Measurements from ENCODE around the gene ZMAT5. TPM values are rescaled to one million over a fixed set of nuclear protein-coding genes. Genes with fewer than 3 reads are reported as not detected.

Gene ZMAT5
- total and polyA plus RNA-seq, 9 of the 15 experiments (the other 6 are each of a cell fraction or from before 2014, with no cell fraction given), result 2.0 to 25.2 (median 11.9) TPM

DNA sequence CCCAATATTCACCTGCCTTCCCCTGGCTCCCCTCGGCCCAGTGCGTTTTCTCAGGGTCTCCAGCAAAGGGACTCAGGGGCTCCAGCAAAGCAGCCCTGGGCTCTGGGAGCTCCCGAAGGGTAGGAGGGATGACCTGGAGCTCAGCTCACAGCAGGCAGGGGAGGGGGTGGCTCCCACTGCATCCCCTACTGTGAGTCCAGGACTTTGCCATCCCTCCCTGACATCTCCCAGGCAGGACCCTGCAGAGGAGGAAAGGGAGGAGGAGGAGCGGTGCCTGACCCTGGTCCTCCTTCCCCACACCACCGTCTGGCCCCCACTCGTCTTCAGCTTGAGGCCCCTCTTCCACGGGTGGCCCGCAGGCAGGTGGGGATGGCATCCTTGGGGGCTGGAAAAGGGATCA, 42.0 kb downstream of the ZMAT5 start:
- CTCF ChIA-PET (ENCODE audit: low intra/inter-chr PET ratio), result no interaction called here
- Histone ChIP-seq H3K27me3 (ENCODE audit: control insufficient read depth in 2 of 2, insufficient read depth in 2 of 2, low read length in 2 of 2) (no peaks in the 10 kb centered on the region; a peak in 1 of 5 replicates), H3K9me3 (replicated peaks; ENCODE audit: control insufficient read depth, insufficient read depth, low read depth, low read length) (no peaks in the 10 kb centered on the region), H3K79me2 (ENCODE audit: control insufficient read depth, insufficient read depth, low read length) (no peaks in the 10 kb centered on the region), H3K9me1 (ENCODE audit: control insufficient read depth, insufficient read depth, low read length) (peaks cover 4% of the 10 kb centered on the region), H3K4me3 (no peak overlapping the region), H3K36me3 (ENCODE audit: control insufficient read depth, insufficient read depth, low read length) (no peaks in the 10 kb centered on the region), H2AFZ (ENCODE audit: low read depth, low read length) (no peak overlapping the region), H4K20me1 (replicated peaks; ENCODE audit: control insufficient read depth, insufficient read depth, low read length) (no peaks in the 10 kb centered on the region), H3K4me2 (ENCODE audit: insufficient read depth, low read length) (no peak overlapping the region), H3K9ac (ENCODE audit: insufficient read depth in 1 of 2, low read depth in 2 of 2, low read length in 2 of 2) (peak overlapping the region in 1 of 2 experiments; percentile 35; a peak in 1 of 4 replicates), H3K27ac (ENCODE audit: extremely low read depth, low read depth, low read length) (no peak overlapping the region), H3K4me1 (replicated peaks in 1 of 2; ENCODE audit: control insufficient read depth in 2 of 2, insufficient read depth in 2 of 2, low read length in 2 of 2) (peaks cover 14 to 48% of the 10 kb centered on the region in 2 experiments; a peak in 4 of 5 replicates)
- TF ChIP-seq GATAD2B (IDR thresholded peaks at IDR 0.05; ENCODE audit: borderline replicate concordance), result no peak
- no peak for TF ChIP-seq POLR3G (IDR thresholded peaks at IDR 0.05; ENCODE audit: extremely low read depth, insufficient read length, insufficient replicate concordance)
- no peak for TF ChIP-seq MBD2 (IDR thresholded peaks at IDR 0.05; ENCODE audit: borderline replicate concordance, low read depth)
- no peak for TF ChIP-seq ARHGAP35 (IDR thresholded peaks at IDR 0.05; ENCODE audit: partially characterized antibody)
- TF ChIP-seq KAT8 (IDR thresholded peaks at IDR 0.05; ENCODE audit: low read depth), result no peak
- TF ChIP-seq LCOR (CRISPR knock-in tag; IDR thresholded peaks at IDR 0.05), result no peak
- TF ChIP-seq MTA1 (IDR thresholded peaks at IDR 0.05; ENCODE audit: borderline replicate concordance), result no peak
- TF ChIP-seq, protein P1, sequence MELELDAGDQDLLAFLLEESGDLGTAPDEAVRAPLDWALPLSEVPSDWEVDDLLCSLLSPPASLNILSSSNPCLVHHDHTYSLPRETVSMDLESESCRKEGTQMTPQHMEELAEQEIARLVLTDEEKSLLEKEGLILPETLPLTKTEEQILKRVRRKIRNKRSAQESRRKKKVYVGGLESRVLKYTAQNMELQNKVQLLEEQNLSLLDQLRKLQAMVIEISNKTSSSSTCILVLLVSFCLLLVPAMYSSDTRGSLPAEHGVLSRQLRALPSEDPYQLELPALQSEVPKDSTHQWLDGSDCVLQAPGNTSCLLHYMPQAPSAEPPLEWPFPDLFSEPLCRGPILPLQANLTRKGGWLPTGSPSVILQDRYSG (tag; conservative IDR thresholded peaks at IDR 0.05; ENCODE audit: low read depth), result no peak
- no peak for TF ChIP-seq ZNF707 (CRISPR knock-in tag; conservative IDR thresholded peaks at IDR 0.05)
- TF ChIP-seq ZNF24 (IDR thresholded peaks at IDR 0.05), result no peak
- no peak for TF ChIP-seq ZNF354B (CRISPR knock-in tag; IDR thresholded peaks at IDR 0.05)
- TF ChIP-seq NEUROD1 (IDR thresholded peaks at IDR 0.05; ENCODE audit: borderline replicate concordance, low read depth, low read length, partially characterized antibody), result no peak
- TF ChIP-seq, protein P2, sequence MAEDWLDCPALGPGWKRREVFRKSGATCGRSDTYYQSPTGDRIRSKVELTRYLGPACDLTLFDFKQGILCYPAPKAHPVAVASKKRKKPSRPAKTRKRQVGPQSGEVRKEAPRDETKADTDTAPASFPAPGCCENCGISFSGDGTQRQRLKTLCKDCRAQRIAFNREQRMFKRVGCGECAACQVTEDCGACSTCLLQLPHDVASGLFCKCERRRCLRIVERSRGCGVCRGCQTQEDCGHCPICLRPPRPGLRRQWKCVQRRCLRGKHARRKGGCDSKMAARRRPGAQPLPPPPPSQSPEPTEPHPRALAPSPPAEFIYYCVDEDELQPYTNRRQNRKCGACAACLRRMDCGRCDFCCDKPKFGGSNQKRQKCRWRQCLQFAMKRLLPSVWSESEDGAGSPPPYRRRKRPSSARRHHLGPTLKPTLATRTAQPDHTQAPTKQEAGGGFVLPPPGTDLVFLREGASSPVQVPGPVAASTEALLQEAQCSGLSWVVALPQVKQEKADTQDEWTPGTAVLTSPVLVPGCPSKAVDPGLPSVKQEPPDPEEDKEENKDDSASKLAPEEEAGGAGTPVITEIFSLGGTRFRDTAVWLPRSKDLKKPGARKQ (CRISPR knock-in tag; IDR thresholded peaks at IDR 0.05), result no peak
- TF ChIP-seq, protein P3, sequence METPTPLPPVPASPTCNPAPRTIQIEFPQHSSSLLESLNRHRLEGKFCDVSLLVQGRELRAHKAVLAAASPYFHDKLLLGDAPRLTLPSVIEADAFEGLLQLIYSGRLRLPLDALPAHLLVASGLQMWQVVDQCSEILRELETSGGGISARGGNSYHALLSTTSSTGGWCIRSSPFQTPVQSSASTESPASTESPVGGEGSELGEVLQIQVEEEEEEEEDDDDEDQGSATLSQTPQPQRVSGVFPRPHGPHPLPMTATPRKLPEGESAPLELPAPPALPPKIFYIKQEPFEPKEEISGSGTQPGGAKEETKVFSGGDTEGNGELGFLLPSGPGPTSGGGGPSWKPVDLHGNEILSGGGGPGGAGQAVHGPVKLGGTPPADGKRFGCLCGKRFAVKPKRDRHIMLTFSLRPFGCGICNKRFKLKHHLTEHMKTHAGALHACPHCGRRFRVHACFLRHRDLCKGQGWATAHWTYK (CRISPR knock-in tag; IDR thresholded peaks at IDR 0.05), result no peak
- TF ChIP-seq, protein P4, sequence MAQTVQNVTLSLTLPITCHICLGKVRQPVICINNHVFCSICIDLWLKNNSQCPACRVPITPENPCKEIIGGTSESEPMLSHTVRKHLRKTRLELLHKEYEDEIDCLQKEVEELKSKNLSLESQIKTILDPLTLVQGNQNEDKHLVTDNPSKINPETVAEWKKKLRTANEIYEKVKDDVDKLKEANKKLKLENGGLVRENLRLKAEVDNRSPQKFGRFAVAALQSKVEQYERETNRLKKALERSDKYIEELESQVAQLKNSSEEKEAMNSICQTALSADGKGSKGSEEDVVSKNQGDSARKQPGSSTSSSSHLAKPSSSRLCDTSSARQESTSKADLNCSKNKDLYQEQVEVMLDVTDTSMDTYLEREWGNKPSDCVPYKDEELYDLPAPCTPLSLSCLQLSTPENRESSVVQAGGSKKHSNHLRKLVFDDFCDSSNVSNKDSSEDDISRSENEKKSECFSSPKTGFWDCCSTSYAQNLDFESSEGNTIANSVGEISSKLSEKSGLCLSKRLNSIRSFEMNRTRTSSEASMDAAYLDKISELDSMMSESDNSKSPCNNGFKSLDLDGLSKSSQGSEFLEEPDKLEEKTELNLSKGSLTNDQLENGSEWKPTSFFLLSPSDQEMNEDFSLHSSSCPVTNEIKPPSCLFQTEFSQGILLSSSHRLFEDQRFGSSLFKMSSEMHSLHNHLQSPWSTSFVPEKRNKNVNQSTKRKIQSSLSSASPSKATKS (CRISPR knock-in tag; IDR thresholded peaks at IDR 0.05), result no peak
- TF ChIP-seq BACH1 (tag; IDR thresholded peaks at IDR 0.05), result no peak
- no peak for TF ChIP-seq BDP1 (IDR thresholded peaks at IDR 0.05; ENCODE audit: insufficient read depth, insufficient read length)
- no peak for TF ChIP-seq CBFB (CRISPR knock-in tag; IDR thresholded peaks at IDR 0.05)
- WGBS (ENCODE audit: insufficient coverage, low coverage, missing lambda C conversion rate), result 15% methylated on average over 4 of the region's 8 CpGs
- no peak for FAIRE-seq
- no TSS peak for BruUV-seq (replicated peaks)
- no peak for ATAC-seq
- no peak for DNase-seq (ENCODE audit: extremely low read depth in 1 of 4, low spot score in 3 of 4)
- intact Hi-C loops (cut with micrococcal nuclease) (loop anchor here (5.0 kb wide), 1 partner anchor 282 kb away; no protein-coding TSS in a partner anchor), in situ Hi-C loops (cut with MboI) (no loop called here)
- POLR2A ChIA-PET, result interaction anchor here (0.6 kb wide), 1 partner anchor 10 kb away, joined by 4 read pairs; no protein-coding TSS in a partner anchor
